ENCODE measurements around the gene EARS2.

DNA sequence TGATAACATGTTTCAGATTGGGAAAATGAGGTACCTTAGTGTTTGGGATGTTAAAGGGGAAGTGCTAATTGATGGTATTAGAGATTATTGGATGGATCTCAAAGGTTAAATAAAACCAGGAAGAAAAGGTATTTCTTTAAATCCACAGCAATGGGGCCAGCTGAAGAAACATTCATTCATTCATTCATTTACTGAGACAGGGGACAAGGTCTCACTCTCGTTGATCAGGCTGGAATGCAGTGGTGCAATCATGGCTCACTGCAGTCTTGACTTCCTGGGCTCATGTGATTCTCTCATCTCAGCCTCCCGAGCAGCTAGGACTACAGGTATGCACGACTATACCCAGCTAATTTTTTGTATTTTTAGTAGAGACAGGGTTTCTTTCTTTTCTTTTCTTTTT, 19.8 kb downstream of the EARS2 start:
- TF ChIP-seq, protein P1, sequence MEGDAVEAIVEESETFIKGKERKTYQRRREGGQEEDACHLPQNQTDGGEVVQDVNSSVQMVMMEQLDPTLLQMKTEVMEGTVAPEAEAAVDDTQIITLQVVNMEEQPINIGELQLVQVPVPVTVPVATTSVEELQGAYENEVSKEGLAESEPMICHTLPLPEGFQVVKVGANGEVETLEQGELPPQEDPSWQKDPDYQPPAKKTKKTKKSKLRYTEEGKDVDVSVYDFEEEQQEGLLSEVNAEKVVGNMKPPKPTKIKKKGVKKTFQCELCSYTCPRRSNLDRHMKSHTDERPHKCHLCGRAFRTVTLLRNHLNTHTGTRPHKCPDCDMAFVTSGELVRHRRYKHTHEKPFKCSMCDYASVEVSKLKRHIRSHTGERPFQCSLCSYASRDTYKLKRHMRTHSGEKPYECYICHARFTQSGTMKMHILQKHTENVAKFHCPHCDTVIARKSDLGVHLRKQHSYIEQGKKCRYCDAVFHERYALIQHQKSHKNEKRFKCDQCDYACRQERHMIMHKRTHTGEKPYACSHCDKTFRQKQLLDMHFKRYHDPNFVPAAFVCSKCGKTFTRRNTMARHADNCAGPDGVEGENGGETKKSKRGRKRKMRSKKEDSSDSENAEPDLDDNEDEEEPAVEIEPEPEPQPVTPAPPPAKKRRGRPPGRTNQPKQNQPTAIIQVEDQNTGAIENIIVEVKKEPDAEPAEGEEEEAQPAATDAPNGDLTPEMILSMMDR (IDR thresholded peaks at IDR 0.05) = no peak
- no peak for TF ChIP-seq POLR2A (IDR thresholded peaks at IDR 0.05)
